Measurements from ENCODE around the gene ZNF281. TPM values are rescaled to one million over a fixed set of nuclear protein-coding genes. Genes with fewer than 3 reads are reported as not detected.

Gene ZNF281
- polyA plus RNA-seq, 2 donors: 1.3 to 1.5 TPM

- Histone ChIP-seq H3K27ac (ENCODE audit: low read depth in 2 of 2, low read length in 1 of 2) (no peak overlapping the region), H3K4me1 (ENCODE audit: control insufficient read depth in 2 of 2, insufficient read depth in 2 of 2, low read length in 1 of 2) (no peaks in the 10 kb centered on the region), H3K36me3 (ENCODE audit: control insufficient read depth in 2 of 2, insufficient read depth in 2 of 2, low read length in 1 of 2) (no peaks in the 10 kb centered on the region), H3K9me3 (ENCODE audit: control insufficient read depth in 2 of 2, insufficient read depth in 1 of 2, low read depth in 1 of 2, low read length in 1 of 2) (no peaks in the 10 kb centered on the region), H3K27me3 (ENCODE audit: control insufficient read depth in 1 of 2, insufficient read depth in 2 of 2, low read length in 2 of 2) (no peaks in the 10 kb centered on the region), H3K4me3 (ENCODE audit: low read depth in 1 of 2, low read length in 2 of 2) (no peak overlapping the region)
- 80 to 83% methylated on average over 2 of the region's 2 CpGs for WGBS, 2 donors
Measured at GRCh38 chr1:200400556-200400955, 9.3 kb downstream of the ZNF281 start.

- no peaks in the 10 kb centered on the region for H3K9me3 ChIP-seq (ENCODE audit: control insufficient read depth in 2 of 2, insufficient read depth in 1 of 2, low read depth in 1 of 2, low read length in 1 of 2)
- no peak overlapping the region for H3K27ac ChIP-seq (ENCODE audit: low read depth in 2 of 2, low read length in 1 of 2)
- 95 to 98% methylated on average over 1 of the region's 1 CpG for whole genome bisulfite sequencing, 2 donors
- H3K27me3 ChIP-seq (ENCODE audit: control insufficient read depth in 1 of 2, insufficient read depth in 2 of 2, low read length in 2 of 2): no peaks in the 10 kb centered on the region
- no peaks in the 10 kb centered on the region for H3K36me3 ChIP-seq (ENCODE audit: control insufficient read depth in 2 of 2, insufficient read depth in 2 of 2, low read length in 1 of 2)
- no peaks in the 10 kb centered on the region for H3K4me1 ChIP-seq (ENCODE audit: control insufficient read depth in 2 of 2, insufficient read depth in 2 of 2, low read length in 1 of 2)
- H3K4me3 ChIP-seq (ENCODE audit: low read depth in 1 of 2, low read length in 2 of 2): no peak overlapping the region
Measured at GRCh38 chr1:200399860-200400259, 10.0 kb downstream of the ZNF281 start.

GRCh38 chr1:200398373-200398772 is 11.5 kb downstream of the ZNF281 start:
- Histone ChIP-seq H3K27me3 (ENCODE audit: control insufficient read depth in 1 of 2, insufficient read depth in 2 of 2, low read length in 2 of 2) (no peaks in the 10 kb centered on the region), H3K36me3 (ENCODE audit: control insufficient read depth in 2 of 2, insufficient read depth in 2 of 2, low read length in 1 of 2) (no peaks in the 10 kb centered on the region), H3K9me3 (ENCODE audit: control insufficient read depth in 2 of 2, insufficient read depth in 1 of 2, low read depth in 1 of 2, low read length in 1 of 2) (no peaks in the 10 kb centered on the region), H3K4me1 (ENCODE audit: control insufficient read depth in 2 of 2, insufficient read depth in 2 of 2, low read length in 1 of 2) (no peaks in the 10 kb centered on the region), H3K4me3 (ENCODE audit: low read depth in 1 of 2, low read length in 2 of 2) (no peak overlapping the region), H3K27ac (ENCODE audit: low read depth in 2 of 2, low read length in 1 of 2) (no peak overlapping the region)
- WGBS, 2 donors: 97 to 100% methylated on average over 1 of the region's 1 CpG

GRCh38 chr1:200392625-200393185 is 17.1 kb downstream of the ZNF281 start:
- Histone ChIP-seq H3K36me3 (ENCODE audit: control insufficient read depth in 2 of 2, insufficient read depth in 2 of 2, low read length in 1 of 2) (no peaks in the 10 kb centered on the region), H3K27me3 (ENCODE audit: control insufficient read depth in 1 of 2, insufficient read depth in 2 of 2, low read length in 2 of 2) (no peaks in the 10 kb centered on the region), H3K27ac (ENCODE audit: low read depth in 2 of 2, low read length in 1 of 2) (no peak overlapping the region), H3K4me3 (ENCODE audit: low read depth in 1 of 2, low read length in 2 of 2) (no peak overlapping the region), H3K4me1 (ENCODE audit: control insufficient read depth in 2 of 2, insufficient read depth in 2 of 2, low read length in 1 of 2) (no peaks in the 10 kb centered on the region), H3K9me3 (ENCODE audit: control insufficient read depth in 2 of 2, insufficient read depth in 1 of 2, low read depth in 1 of 2, low read length in 1 of 2) (no peaks in the 10 kb centered on the region)
- 93 to 95% methylated on average over 7 of the region's 7 CpGs for WGBS, 2 donors

GRCh38 chr1:200391747-200392146 is 18.1 kb downstream of the ZNF281 start:
- H3K27me3 ChIP-seq (ENCODE audit: control insufficient read depth in 1 of 2, insufficient read depth in 2 of 2, low read length in 2 of 2): no peaks in the 10 kb centered on the region
- H3K4me1 ChIP-seq (ENCODE audit: control insufficient read depth in 2 of 2, insufficient read depth in 2 of 2, low read length in 1 of 2): no peaks in the 10 kb centered on the region
- no peak overlapping the region for H3K4me3 ChIP-seq (ENCODE audit: low read depth in 1 of 2, low read length in 2 of 2)
- whole genome bisulfite sequencing, 2 donors: 69 to 72% methylated on average over 1 of the region's 1 CpG
- H3K27ac ChIP-seq (ENCODE audit: low read depth in 2 of 2, low read length in 1 of 2): no peak overlapping the region
- H3K9me3 ChIP-seq (ENCODE audit: control insufficient read depth in 2 of 2, insufficient read depth in 1 of 2, low read depth in 1 of 2, low read length in 1 of 2): no peaks in the 10 kb centered on the region
- no peaks in the 10 kb centered on the region for H3K36me3 ChIP-seq (ENCODE audit: control insufficient read depth in 2 of 2, insufficient read depth in 2 of 2, low read length in 1 of 2)

- H3K36me3 ChIP-seq (ENCODE audit: control insufficient read depth in 2 of 2, insufficient read depth in 2 of 2, low read length in 1 of 2): no peaks in the 10 kb centered on the region
- WGBS, 2 donors: 78 to 95% methylated on average over 1 of the region's 1 CpG
- H3K27ac ChIP-seq (ENCODE audit: low read depth in 2 of 2, low read length in 1 of 2): no peak overlapping the region
- H3K27me3 ChIP-seq (ENCODE audit: control insufficient read depth in 1 of 2, insufficient read depth in 2 of 2, low read length in 2 of 2): no peaks in the 10 kb centered on the region
- H3K9me3 ChIP-seq (ENCODE audit: control insufficient read depth in 2 of 2, insufficient read depth in 1 of 2, low read depth in 1 of 2, low read length in 1 of 2): no peaks in the 10 kb centered on the region
- H3K4me3 ChIP-seq (ENCODE audit: low read depth in 1 of 2, low read length in 2 of 2): no peak overlapping the region
- H3K4me1 ChIP-seq (ENCODE audit: control insufficient read depth in 2 of 2, insufficient read depth in 2 of 2, low read length in 1 of 2): no peaks in the 10 kb centered on the region
Measured at GRCh38 chr1:200388791-200389190, 21.0 kb downstream of the ZNF281 start.

GRCh38 chr1:200386416-200386815 is 23.4 kb downstream of the ZNF281 start:
- Histone ChIP-seq H3K9me3 (ENCODE audit: control insufficient read depth in 2 of 2, insufficient read depth in 1 of 2, low read depth in 1 of 2, low read length in 1 of 2) (no peaks in the 10 kb centered on the region), H3K4me1 (ENCODE audit: control insufficient read depth in 2 of 2, insufficient read depth in 2 of 2, low read length in 1 of 2) (no peaks in the 10 kb centered on the region), H3K27ac (ENCODE audit: low read depth in 2 of 2, low read length in 1 of 2) (no peak overlapping the region), H3K36me3 (ENCODE audit: control insufficient read depth in 2 of 2, insufficient read depth in 2 of 2, low read length in 1 of 2) (no peaks in the 10 kb centered on the region), H3K27me3 (ENCODE audit: control insufficient read depth in 1 of 2, insufficient read depth in 2 of 2, low read length in 2 of 2) (no peaks in the 10 kb centered on the region), H3K4me3 (ENCODE audit: low read depth in 1 of 2, low read length in 2 of 2) (no peak overlapping the region)
- WGBS, 2 donors: 97 to 98% methylated on average over 4 of the region's 4 CpGs

- 91 to 93% methylated on average over 11 of the region's 11 CpGs for WGBS, 2 donors
- Histone ChIP-seq H3K27ac (ENCODE audit: low read depth in 2 of 2, low read length in 1 of 2) (no peak overlapping the region), H3K36me3 (ENCODE audit: control insufficient read depth in 2 of 2, insufficient read depth in 2 of 2, low read length in 1 of 2) (no peaks in the 10 kb centered on the region), H3K27me3 (ENCODE audit: control insufficient read depth in 1 of 2, insufficient read depth in 2 of 2, low read length in 2 of 2) (no peaks in the 10 kb centered on the region), H3K9me3 (ENCODE audit: control insufficient read depth in 2 of 2, insufficient read depth in 1 of 2, low read depth in 1 of 2, low read length in 1 of 2) (no peaks in the 10 kb centered on the region), H3K4me1 (ENCODE audit: control insufficient read depth in 2 of 2, insufficient read depth in 2 of 2, low read length in 1 of 2) (no peaks in the 10 kb centered on the region), H3K4me3 (ENCODE audit: low read depth in 1 of 2, low read length in 2 of 2) (no peak overlapping the region)
Measured at GRCh38 chr1:200384818-200385390, 24.9 kb downstream of the ZNF281 start.

- Histone ChIP-seq H3K4me1 (ENCODE audit: control insufficient read depth in 2 of 2, insufficient read depth in 2 of 2, low read length in 1 of 2) (no peaks in the 10 kb centered on the region), H3K36me3 (ENCODE audit: control insufficient read depth in 2 of 2, insufficient read depth in 2 of 2, low read length in 1 of 2) (no peaks in the 10 kb centered on the region), H3K9me3 (ENCODE audit: control insufficient read depth in 2 of 2, insufficient read depth in 1 of 2, low read depth in 1 of 2, low read length in 1 of 2) (no peaks in the 10 kb centered on the region), H3K27ac (ENCODE audit: low read depth in 2 of 2, low read length in 1 of 2) (no peak overlapping the region), H3K4me3 (ENCODE audit: low read depth in 1 of 2, low read length in 2 of 2) (no peak overlapping the region), H3K27me3 (ENCODE audit: control insufficient read depth in 1 of 2, insufficient read depth in 2 of 2, low read length in 2 of 2) (no peaks in the 10 kb centered on the region)
- 78 to 82% methylated on average over 8 of the region's 8 CpGs for WGBS, 2 donors
Measured at GRCh38 chr1:200381256-200381984, 28.4 kb downstream of the ZNF281 start.

- H3K4me3 ChIP-seq (ENCODE audit: low read depth in 1 of 2, low read length in 2 of 2): no peak overlapping the region
- H3K4me1 ChIP-seq (ENCODE audit: control insufficient read depth in 2 of 2, insufficient read depth in 2 of 2, low read length in 1 of 2): no peaks in the 10 kb centered on the region
- H3K27me3 ChIP-seq (ENCODE audit: control insufficient read depth in 1 of 2, insufficient read depth in 2 of 2, low read length in 2 of 2): no peaks in the 10 kb centered on the region
- H3K36me3 ChIP-seq (ENCODE audit: control insufficient read depth in 2 of 2, insufficient read depth in 2 of 2, low read length in 1 of 2): no peaks in the 10 kb centered on the region
- no peaks in the 10 kb centered on the region for H3K9me3 ChIP-seq (ENCODE audit: control insufficient read depth in 2 of 2, insufficient read depth in 1 of 2, low read depth in 1 of 2, low read length in 1 of 2)
- WGBS, 2 donors: 88 to 95% methylated on average over 1 of the region's 1 CpG
- no peak overlapping the region for H3K27ac ChIP-seq (ENCODE audit: low read depth in 2 of 2, low read length in 1 of 2)
Measured at GRCh38 chr1:200380589-200381021, 29.2 kb downstream of the ZNF281 start.

Measured in esophagus (tissue), 2 donors.